HG03139 (cell line): ENCODE measurements around the gene SPDYE1.
"Not testable (repeated sequence)": the region's sequence is repeated elsewhere in the genome, so short reads cannot be mapped to it uniquely, and the experiment has no call there.

ENCODE experiments used
- ATAC-seq: cut with Tn5 transposase; IDR thresholded peaks from one replicate; pipeline ENCODE4 v1.9.1; 2021; ENCODE audit not compliant: unreplicated experiment

Gene SPDYE1

GRCh38 chr7:43990829-43991228, 6.9 kb upstream of the SPDYE1 start:
- not testable (repeated sequence) for ATAC-seq

- peak; percentile 45 for ATAC-seq
These were observed 4.8 kb upstream of the SPDYE1 start for GRCh38 chr7:43992896-43993295.

GRCh38 chr7:43994681-43995080, 3.0 kb upstream of the SPDYE1 start:
- not testable (repeated sequence) for ATAC-seq

GRCh38 chr7:44012081-44012480, 14.4 kb downstream of the SPDYE1 start:
- ATAC-seq: not testable (repeated sequence)

GRCh38 chr7:44015090-44015489, 17.4 kb downstream of the SPDYE1 start:
- ATAC-seq: not testable (repeated sequence)

GRCh38 chr7:44018857-44019807, 21.4 kb downstream of the SPDYE1 start:
- ATAC-seq: peak; percentile 86

GRCh38 chr7:44019825-44020224, 22.1 kb downstream of the SPDYE1 start:
- ATAC-seq: not testable (repeated sequence)

GRCh38 chr7:44022069-44022468, 24.4 kb downstream of the SPDYE1 start:
- ATAC-seq: not testable (repeated sequence)

GRCh38 chr7:44022796-44023467, 25.2 kb downstream of the SPDYE1 start:
- not testable (repeated sequence) for ATAC-seq

GRCh38 chr7:44029433-44029832, 31.7 kb downstream of the SPDYE1 start:
- ATAC-seq: not testable (repeated sequence)

- ATAC-seq: not testable (repeated sequence)
These were observed 32.3 kb downstream of the SPDYE1 start for GRCh38 chr7:44030029-44030428.

- ATAC-seq: not testable (repeated sequence)
These were observed 33.6 kb downstream of the SPDYE1 start for GRCh38 chr7:44031319-44031718.

GRCh38 chr7:44032031-44032430, 34.3 kb downstream of the SPDYE1 start:
- not testable (repeated sequence) for ATAC-seq

- ATAC-seq: not testable (repeated sequence)
These were observed 36.5 kb downstream of the SPDYE1 start for GRCh38 chr7:44033971-44034844.

- not testable (repeated sequence) for ATAC-seq
These were observed 38.7 kb downstream of the SPDYE1 start for GRCh38 chr7:44036364-44036763.

- not testable (repeated sequence) for ATAC-seq
These were observed 40.3 kb downstream of the SPDYE1 start for GRCh38 chr7:44037951-44038350.

GRCh38 chr7:44038553-44038952, 40.9 kb downstream of the SPDYE1 start:
- not testable (repeated sequence) for ATAC-seq

GRCh38 chr7:44038961-44039558, 41.4 kb downstream of the SPDYE1 start:
- peak; percentile 55 for ATAC-seq

- peak; percentile 11 for ATAC-seq
These were observed 42.2 kb downstream of the SPDYE1 start for GRCh38 chr7:44039800-44040492.

- peak; percentile 44 for ATAC-seq
These were observed 42.8 kb downstream of the SPDYE1 start for GRCh38 chr7:44040493-44040891.
